Smooth muscle cell of the brain vasculature (primary cell): ENCODE results near the gene TBC1D4.

Source experiments
- DNase-seq: peaks from one replicate; pipeline ENCODE4 v3.0.0-alpha.2; 2012; ENCODE audit warnings: low read depth, low spot score

TBC1D4 gene

GRCh38 chr13:75482070-75482819, at the start of gene TBC1D4:
Gene TBC1D4, minus strand, starts transcription at chr13:75482169. Its CDS starts 402 bp downstream, at chr13:75481767.
- DNase-seq, result peak; percentile 83

- no peak for DNase-seq
Measured at GRCh38 chr13:75530549-75530961, 48.6 kb upstream of the TBC1D4 start.

- no peak for DNase-seq
Measured at GRCh38 chr13:75521956-75522355, 40.0 kb upstream of the TBC1D4 start.

GRCh38 chr13:75518439-75519088, 36.6 kb upstream of the TBC1D4 start:
- no peak for DNase-seq

GRCh38 chr13:75514080-75514995, 32.4 kb upstream of the TBC1D4 start:
- DNase-seq, result no peak

- DNase-seq, result no peak
Measured at GRCh38 chr13:75513271-75513670, 31.3 kb upstream of the TBC1D4 start.

- no peak for DNase-seq
Measured at GRCh38 chr13:75512253-75512652, 30.3 kb upstream of the TBC1D4 start.

GRCh38 chr13:75511051-75511625, 29.2 kb upstream of the TBC1D4 start:
- DNase-seq, result no peak

- no peak for DNase-seq
Measured at GRCh38 chr13:75508002-75508548, 26.1 kb upstream of the TBC1D4 start.

GRCh38 chr13:75507027-75508001, 25.3 kb upstream of the TBC1D4 start:
- no peak for DNase-seq

- DNase-seq, result no peak
Measured at GRCh38 chr13:75506018-75506417, 24.0 kb upstream of the TBC1D4 start.

- no peak for DNase-seq
Measured at GRCh38 chr13:75505327-75505726, 23.4 kb upstream of the TBC1D4 start.

- DNase-seq, result no peak
Measured at GRCh38 chr13:75495938-75496337, 14.0 kb upstream of the TBC1D4 start.

- no peak for DNase-seq
Measured at GRCh38 chr13:75494491-75494890, 12.5 kb upstream of the TBC1D4 start.

GRCh38 chr13:75493156-75493555, 11.2 kb upstream of the TBC1D4 start:
- DNase-seq, result no peak

- no peak for DNase-seq
Measured at GRCh38 chr13:75492389-75492788, 10.4 kb upstream of the TBC1D4 start.

GRCh38 chr13:75491376-75491775, 9.4 kb upstream of the TBC1D4 start:
- DNase-seq, result no peak

- no peak for DNase-seq
Measured at GRCh38 chr13:75489502-75490263, 7.7 kb upstream of the TBC1D4 start.
